ENCODE measurements around the gene FAM107B. TPM values are rescaled to one million over a fixed set of nuclear protein-coding genes. Genes with fewer than 3 reads are reported as not detected.

FAM107B gene
- total and polyA plus RNA-seq, 2 experiments from 2014 or later: 11.0 to 17.6 TPM

DNA sequence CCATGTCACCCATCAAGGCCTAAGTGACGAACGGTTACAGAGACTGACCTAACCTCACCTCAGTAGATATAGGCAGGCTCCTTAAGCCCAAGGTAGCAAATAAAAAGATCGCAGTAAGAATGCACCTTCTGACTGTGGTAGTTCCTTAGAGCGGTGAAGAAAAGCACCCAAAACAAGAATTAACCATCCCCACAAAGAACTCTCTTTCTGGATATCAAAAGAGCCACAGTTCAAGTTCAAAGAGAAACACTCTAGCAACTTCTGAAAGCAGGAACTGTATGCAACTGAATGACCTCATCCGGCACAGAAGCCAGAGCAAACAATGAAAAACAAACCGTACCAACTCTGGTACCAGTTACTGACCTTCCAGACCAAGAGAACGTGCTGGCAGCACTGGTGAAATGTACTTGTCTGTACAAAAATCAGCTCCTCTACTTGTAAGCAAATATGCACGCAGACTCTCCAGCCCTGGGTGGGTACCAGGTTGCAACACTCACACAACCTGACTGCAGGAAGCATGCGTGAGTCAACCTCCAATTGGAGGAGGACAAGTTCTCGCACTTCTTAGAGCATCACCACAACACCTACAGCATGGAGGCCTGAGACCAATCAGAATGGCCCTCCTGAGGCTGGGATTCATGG, 202.7 kb downstream of the FAM107B start:
- Mint-ChIP-seq H3K9me3 (no peaks in the 10 kb centered on the region), H3K27me3 (ENCODE audit: insufficient read depth, low read depth, poor library complexity) (peaks cover 5% of the 10 kb centered on the region), H3K4me3 (no peak overlapping the region), H3K27ac (no peak overlapping the region), H3K36me3 (ENCODE audit: low read depth) (peaks cover 17% of the 10 kb centered on the region), H3K4me1 (peaks cover 11% of the 10 kb centered on the region)
- Histone ChIP-seq H3K4me2 (no peak overlapping the region), H3K27ac (ENCODE audit: low read depth) (no peak overlapping the region), H3K9me2 (ENCODE audit: insufficient read depth) (0 out of 2 replicates have a peak, but pooled peaks cover 3% of the 10 kb centered on the region), H3K79me2 (replicated peaks; ENCODE audit: insufficient read depth) (peaks cover 55% of the 10 kb centered on the region), H3K4me1 (ENCODE audit: insufficient read depth) (peaks cover 3% of the 10 kb centered on the region), H3K36me3 (ENCODE audit: insufficient read depth) (no peaks in the 10 kb centered on the region), H2AFZ (no peak overlapping the region), H4K20me1 (replicated peaks; ENCODE audit: insufficient read depth) (peaks cover 4% of the 10 kb centered on the region; the same call in 1 of the 2 replicates), H3F3A (replicated peaks; ENCODE audit: low read depth) (no peaks in the 10 kb centered on the region), H3K4me3 (no peak overlapping the region), H3K27me3 (ENCODE audit: insufficient read depth) (no peaks in the 10 kb centered on the region)
- no peak for ATAC-seq
- no peak for DNase-seq (ENCODE audit: low spot score)
- TF ChIP-seq, protein P1, sequence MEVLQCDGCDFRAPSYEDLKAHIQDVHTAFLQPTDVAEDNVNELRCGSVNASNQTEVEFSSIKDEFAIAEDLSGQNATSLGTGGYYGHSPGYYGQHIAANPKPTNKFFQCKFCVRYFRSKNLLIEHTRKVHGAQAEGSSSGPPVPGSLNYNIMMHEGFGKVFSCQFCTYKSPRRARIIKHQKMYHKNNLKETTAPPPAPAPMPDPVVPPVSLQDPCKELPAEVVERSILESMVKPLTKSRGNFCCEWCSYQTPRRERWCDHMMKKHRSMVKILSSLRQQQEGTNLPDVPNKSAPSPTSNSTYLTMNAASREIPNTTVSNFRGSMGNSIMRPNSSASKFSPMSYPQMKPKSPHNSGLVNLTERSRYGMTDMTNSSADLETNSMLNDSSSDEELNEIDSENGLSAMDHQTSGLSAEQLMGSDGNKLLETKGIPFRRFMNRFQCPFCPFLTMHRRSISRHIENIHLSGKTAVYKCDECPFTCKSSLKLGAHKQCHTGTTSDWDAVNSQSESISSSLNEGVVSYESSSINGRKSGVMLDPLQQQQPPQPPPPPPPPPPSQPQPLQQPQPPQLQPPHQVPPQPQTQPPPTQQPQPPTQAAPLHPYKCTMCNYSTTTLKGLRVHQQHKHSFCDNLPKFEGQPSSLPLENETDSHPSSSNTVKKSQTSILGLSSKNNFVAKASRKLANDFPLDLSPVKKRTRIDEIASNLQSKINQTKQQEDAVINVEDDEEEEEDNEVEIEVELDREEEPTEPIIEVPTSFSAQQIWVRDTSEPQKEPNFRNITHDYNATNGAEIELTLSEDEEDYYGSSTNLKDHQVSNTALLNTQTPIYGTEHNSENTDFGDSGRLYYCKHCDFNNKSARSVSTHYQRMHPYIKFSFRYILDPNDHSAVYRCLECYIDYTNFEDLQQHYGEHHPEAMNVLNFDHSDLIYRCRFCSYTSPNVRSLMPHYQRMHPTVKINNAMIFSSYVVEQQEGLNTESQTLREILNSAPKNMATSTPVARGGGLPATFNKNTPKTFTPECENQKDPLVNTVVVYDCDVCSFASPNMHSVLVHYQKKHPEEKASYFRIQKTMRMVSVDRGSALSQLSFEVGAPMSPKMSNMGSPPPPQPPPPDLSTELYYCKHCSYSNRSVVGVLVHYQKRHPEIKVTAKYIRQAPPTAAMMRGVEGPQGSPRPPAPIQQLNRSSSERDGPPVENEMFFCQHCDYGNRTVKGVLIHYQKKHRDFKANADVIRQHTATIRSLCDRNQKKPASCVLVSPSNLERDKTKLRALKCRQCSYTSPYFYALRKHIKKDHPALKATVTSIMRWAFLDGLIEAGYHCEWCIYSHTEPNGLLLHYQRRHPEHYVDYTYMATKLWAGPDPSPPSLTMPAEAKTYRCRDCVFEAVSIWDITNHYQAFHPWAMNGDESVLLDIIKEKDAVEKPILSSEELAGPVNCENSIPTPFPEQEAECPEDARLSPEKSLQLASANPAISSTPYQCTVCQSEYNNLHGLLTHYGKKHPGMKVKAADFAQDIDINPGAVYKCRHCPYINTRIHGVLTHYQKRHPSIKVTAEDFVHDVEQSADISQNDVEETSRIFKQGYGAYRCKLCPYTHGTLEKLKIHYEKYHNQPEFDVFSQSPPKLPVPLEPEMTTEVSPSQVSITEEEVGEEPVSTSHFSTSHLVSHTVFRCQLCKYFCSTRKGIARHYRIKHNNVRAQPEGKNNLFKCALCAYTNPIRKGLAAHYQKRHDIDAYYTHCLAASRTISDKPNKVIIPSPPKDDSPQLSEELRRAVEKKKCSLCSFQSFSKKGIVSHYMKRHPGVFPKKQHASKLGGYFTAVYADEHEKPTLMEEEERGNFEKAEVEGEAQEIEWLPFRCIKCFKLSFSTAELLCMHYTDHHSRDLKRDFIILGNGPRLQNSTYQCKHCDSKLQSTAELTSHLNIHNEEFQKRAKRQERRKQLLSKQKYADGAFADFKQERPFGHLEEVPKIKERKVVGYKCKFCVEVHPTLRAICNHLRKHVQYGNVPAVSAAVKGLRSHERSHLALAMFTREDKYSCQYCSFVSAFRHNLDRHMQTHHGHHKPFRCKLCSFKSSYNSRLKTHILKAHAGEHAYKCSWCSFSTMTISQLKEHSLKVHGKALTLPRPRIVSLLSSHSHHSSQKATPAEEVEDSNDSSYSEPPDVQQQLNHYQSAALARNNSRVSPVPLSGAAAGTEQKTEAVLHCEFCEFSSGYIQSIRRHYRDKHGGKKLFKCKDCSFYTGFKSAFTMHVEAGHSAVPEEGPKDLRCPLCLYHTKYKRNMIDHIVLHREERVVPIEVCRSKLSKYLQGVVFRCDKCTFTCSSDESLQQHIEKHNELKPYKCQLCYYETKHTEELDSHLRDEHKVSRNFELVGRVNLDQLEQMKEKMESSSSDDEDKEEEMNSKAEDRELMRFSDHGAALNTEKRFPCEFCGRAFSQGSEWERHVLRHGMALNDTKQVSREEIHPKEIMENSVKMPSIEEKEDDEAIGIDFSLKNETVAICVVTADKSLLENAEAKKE (CRISPR knock-in tag; IDR thresholded peaks at IDR 0.05): no peak
- TF ChIP-seq JUNB (IDR thresholded peaks at IDR 0.05; ENCODE audit: unreplicated experiment) (no peak), EZH2 (IDR thresholded peaks at IDR 0.05; ENCODE audit: low read depth, unreplicated experiment) (no peak), CREB1 (CRISPR knock-in tag; IDR thresholded peaks at IDR 0.05; ENCODE audit: low read depth) (no peak), STAT1 (IDR thresholded peaks at IDR 0.05; ENCODE audit: unreplicated experiment) (no peak), NANOG (IDR thresholded peaks at IDR 0.05; ENCODE audit: borderline replicate concordance) (no peak), POLR2AphosphoS5 (IDR thresholded peaks at IDR 0.05; ENCODE audit: low read depth) (no peak), ZNF331 (CRISPR knock-in tag; IDR thresholded peaks at IDR 0.05; ENCODE audit: low read depth) (no peak), EZH2phosphoT487 (IDR thresholded peaks at IDR 0.05; ENCODE audit: unreplicated experiment) (no peak), ZNF114 (CRISPR knock-in tag; IDR thresholded peaks at IDR 0.05) (no peak)
- TF ChIP-seq, protein P2, sequence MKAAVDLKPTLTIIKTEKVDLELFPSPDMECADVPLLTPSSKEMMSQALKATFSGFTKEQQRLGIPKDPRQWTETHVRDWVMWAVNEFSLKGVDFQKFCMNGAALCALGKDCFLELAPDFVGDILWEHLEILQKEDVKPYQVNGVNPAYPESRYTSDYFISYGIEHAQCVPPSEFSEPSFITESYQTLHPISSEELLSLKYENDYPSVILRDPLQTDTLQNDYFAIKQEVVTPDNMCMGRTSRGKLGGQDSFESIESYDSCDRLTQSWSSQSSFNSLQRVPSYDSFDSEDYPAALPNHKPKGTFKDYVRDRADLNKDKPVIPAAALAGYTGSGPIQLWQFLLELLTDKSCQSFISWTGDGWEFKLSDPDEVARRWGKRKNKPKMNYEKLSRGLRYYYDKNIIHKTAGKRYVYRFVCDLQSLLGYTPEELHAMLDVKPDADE (IDR thresholded peaks at IDR 0.05): no peak
- TF ChIP-seq, protein P3, sequence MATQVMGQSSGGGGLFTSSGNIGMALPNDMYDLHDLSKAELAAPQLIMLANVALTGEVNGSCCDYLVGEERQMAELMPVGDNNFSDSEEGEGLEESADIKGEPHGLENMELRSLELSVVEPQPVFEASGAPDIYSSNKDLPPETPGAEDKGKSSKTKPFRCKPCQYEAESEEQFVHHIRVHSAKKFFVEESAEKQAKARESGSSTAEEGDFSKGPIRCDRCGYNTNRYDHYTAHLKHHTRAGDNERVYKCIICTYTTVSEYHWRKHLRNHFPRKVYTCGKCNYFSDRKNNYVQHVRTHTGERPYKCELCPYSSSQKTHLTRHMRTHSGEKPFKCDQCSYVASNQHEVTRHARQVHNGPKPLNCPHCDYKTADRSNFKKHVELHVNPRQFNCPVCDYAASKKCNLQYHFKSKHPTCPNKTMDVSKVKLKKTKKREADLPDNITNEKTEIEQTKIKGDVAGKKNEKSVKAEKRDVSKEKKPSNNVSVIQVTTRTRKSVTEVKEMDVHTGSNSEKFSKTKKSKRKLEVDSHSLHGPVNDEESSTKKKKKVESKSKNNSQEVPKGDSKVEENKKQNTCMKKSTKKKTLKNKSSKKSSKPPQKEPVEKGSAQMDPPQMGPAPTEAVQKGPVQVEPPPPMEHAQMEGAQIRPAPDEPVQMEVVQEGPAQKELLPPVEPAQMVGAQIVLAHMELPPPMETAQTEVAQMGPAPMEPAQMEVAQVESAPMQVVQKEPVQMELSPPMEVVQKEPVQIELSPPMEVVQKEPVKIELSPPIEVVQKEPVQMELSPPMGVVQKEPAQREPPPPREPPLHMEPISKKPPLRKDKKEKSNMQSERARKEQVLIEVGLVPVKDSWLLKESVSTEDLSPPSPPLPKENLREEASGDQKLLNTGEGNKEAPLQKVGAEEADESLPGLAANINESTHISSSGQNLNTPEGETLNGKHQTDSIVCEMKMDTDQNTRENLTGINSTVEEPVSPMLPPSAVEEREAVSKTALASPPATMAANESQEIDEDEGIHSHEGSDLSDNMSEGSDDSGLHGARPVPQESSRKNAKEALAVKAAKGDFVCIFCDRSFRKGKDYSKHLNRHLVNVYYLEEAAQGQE (IDR thresholded peaks at IDR 0.05; ENCODE audit: unreplicated experiment): no peak
- TF ChIP-seq, protein P4, sequence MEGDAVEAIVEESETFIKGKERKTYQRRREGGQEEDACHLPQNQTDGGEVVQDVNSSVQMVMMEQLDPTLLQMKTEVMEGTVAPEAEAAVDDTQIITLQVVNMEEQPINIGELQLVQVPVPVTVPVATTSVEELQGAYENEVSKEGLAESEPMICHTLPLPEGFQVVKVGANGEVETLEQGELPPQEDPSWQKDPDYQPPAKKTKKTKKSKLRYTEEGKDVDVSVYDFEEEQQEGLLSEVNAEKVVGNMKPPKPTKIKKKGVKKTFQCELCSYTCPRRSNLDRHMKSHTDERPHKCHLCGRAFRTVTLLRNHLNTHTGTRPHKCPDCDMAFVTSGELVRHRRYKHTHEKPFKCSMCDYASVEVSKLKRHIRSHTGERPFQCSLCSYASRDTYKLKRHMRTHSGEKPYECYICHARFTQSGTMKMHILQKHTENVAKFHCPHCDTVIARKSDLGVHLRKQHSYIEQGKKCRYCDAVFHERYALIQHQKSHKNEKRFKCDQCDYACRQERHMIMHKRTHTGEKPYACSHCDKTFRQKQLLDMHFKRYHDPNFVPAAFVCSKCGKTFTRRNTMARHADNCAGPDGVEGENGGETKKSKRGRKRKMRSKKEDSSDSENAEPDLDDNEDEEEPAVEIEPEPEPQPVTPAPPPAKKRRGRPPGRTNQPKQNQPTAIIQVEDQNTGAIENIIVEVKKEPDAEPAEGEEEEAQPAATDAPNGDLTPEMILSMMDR (conservative IDR thresholded peaks at IDR 0.05; ENCODE audit: low read depth in 2 of 2): no peak

Data from GM23338 (cell line).